ENCODE data around the gene NFIX.

Gene NFIX

DNA sequence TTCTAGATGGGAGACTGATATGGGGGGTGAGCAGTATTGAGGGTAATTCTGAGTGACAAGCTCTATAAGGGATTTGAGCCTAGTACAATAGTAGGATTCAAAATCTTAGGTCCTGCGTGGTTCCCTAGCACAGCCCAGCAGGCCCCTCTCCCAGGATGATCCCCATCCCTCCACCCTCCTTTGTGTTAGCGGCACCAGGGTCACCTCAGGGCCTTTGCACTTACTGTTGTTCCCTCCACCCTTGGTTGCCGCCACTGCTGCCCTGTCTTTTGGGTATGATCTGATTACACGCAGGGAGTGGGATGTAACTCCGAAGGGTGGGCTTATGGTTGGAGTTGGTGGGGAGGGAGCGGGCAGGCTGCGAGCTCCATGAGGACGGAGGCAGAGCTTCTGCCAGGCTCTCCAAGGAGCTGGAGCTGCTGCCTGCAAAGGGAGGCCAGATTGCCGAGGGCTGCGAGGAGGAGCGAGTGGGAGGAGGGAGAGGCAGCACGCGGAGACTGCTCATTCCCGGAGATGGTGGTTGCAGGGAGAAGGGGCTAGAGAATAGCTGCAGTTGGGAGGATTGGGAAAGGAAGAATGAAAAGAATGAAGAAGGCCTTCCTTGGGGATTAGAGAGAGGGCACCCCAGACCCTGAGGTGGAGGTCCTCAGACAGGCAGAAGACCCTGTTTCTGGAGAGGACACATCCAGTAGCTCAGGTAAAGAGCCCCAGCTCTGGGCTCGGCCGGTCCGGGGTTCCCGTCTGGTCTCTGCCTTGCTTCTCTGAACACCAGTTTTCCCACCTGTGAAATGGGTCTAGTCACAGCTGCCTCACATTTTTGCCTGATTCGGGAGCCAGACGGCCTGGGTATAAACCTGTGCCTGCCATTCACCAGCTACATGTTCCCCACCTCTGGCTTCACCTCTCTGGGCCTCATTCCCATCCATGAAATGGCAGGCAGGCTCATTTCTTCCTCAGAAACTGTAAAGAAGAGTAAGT, 128.0 kb downstream of the NFIX start:
- no peak for DNase-seq (ENCODE audit: low spot score)
- in situ Hi-C loops (cut with MboI; ENCODE audit: low sequenced_read_pairs, unreplicated experiment), result no loop called here
- TF ChIP-seq, protein P1, sequence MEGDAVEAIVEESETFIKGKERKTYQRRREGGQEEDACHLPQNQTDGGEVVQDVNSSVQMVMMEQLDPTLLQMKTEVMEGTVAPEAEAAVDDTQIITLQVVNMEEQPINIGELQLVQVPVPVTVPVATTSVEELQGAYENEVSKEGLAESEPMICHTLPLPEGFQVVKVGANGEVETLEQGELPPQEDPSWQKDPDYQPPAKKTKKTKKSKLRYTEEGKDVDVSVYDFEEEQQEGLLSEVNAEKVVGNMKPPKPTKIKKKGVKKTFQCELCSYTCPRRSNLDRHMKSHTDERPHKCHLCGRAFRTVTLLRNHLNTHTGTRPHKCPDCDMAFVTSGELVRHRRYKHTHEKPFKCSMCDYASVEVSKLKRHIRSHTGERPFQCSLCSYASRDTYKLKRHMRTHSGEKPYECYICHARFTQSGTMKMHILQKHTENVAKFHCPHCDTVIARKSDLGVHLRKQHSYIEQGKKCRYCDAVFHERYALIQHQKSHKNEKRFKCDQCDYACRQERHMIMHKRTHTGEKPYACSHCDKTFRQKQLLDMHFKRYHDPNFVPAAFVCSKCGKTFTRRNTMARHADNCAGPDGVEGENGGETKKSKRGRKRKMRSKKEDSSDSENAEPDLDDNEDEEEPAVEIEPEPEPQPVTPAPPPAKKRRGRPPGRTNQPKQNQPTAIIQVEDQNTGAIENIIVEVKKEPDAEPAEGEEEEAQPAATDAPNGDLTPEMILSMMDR (IDR thresholded peaks at IDR 0.05; ENCODE audit: borderline replicate concordance, control extremely low read depth, extremely low read depth, insufficient read depth, missing control alignments), result no peak

DNA sequence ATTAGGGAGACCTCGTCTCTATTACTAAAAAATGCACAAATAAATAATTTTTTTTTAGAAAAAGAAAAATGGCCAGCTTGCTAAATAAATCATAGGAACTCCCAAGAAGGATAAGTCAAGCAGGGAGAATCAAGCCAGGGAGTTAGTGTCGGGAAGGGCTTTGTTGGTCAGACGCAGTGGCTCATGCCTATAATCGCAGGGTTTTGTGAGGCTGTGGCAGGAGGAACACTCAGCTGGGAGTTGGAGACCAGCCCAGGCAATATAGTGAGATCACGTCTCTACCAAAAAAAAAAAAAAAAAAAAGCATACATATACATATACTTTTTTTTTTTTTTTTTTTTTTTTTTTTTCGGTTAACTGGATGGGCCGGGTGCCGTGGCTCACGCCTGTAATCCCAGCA, 131.8 kb downstream of the NFIX start:
- in situ Hi-C loops (cut with MboI; ENCODE audit: low sequenced_read_pairs, unreplicated experiment), result no loop called here
- TF ChIP-seq, protein P1 (IDR thresholded peaks at IDR 0.05; ENCODE audit: borderline replicate concordance, control extremely low read depth, extremely low read depth, insufficient read depth, missing control alignments), result no peak
- no peak for DNase-seq (ENCODE audit: low spot score)

DNA sequence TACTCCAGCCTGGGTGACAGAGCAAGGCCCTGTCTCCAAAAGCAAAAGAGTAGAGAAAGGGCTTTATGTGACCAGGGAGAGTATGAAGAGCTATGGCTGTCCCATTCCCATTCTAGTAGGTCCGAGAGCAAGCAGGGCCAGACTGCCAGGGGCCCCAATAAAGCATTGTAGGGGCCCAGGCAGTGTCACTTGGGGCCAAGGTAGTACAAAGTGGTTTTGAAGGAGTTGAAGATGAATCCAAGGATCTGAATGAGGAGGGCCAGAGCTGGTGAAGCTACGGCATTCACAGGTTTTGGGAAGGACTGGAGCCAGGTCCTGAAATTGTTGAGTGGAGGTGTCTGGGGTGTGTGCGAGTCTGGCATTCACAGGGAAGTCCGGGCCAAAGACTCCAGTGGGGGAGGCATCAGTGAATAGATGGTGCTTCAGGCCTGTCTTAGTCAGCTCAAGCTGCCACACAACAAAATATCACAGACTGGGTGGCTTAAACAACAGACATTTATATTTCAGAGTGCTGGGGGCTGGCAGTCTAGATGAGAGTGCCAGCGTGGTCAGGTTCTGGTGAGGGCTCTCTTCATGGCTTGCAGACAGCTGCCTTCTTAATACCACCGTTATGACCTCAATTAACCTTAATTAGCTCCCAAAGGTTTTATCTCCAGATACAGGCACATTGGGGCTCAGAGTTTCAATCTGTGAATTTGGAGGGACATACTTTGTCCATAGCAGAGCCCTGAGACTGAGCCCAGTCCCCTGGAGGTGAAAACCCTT, 132.7 kb downstream of the NFIX start:
- DNase-seq (ENCODE audit: low spot score), result no peak
- in situ Hi-C loops (cut with MboI; ENCODE audit: low sequenced_read_pairs, unreplicated experiment), result no loop called here
- TF ChIP-seq, protein P1 (IDR thresholded peaks at IDR 0.05; ENCODE audit: borderline replicate concordance, control extremely low read depth, extremely low read depth, insufficient read depth, missing control alignments), result no peak

DNA sequence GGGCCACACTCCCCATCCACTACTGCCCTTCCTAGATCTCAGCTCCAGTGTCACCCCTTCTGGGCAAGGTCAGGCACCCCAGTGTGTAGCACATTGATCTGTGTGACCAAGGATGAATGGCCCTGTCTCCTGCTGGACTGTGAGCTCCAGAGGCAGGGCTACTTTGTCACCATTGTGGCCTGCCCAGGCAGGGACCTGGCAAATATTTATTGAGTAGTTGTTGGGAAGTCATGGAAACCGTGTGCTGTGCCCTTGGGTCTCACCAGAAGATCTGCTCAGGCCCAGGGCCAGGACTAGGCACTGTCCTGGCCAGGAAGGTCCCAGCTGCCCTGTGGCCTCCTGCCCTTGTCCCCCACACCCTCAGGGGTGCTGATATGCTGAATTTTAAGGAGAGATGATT, 133.3 kb downstream of the NFIX start:
- in situ Hi-C loops (cut with MboI; ENCODE audit: low sequenced_read_pairs, unreplicated experiment), result no loop called here
- no peak for DNase-seq (ENCODE audit: low spot score)
- TF ChIP-seq, protein P1 (IDR thresholded peaks at IDR 0.05; ENCODE audit: borderline replicate concordance, control extremely low read depth, extremely low read depth, insufficient read depth, missing control alignments), result no peak

DNA sequence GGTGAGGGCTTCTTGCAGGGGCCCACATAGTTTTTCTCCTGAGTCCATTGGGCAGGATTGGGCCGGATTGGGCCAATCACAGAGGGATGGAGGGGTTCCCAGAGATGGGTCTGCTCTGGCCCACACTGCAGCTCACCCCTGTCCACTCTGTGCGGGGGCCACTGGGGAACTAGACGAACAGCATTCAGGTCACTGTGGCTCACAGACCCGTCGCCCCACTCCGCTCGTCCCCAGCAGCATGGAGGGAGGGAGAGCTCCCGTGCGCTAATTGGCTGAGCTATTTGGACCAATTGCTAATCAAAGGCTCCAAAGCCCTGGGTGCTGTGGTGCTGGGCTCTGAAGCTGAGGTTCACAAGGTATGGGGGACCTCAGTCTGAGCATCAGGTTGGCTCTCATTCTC, 134.1 kb downstream of the NFIX start:
- TF ChIP-seq, protein P1 (IDR thresholded peaks at IDR 0.05; ENCODE audit: borderline replicate concordance, control extremely low read depth, extremely low read depth, insufficient read depth, missing control alignments), result no peak
- DNase-seq (ENCODE audit: low spot score), result no peak
- in situ Hi-C loops (cut with MboI; ENCODE audit: low sequenced_read_pairs, unreplicated experiment), result no loop called here

DNA sequence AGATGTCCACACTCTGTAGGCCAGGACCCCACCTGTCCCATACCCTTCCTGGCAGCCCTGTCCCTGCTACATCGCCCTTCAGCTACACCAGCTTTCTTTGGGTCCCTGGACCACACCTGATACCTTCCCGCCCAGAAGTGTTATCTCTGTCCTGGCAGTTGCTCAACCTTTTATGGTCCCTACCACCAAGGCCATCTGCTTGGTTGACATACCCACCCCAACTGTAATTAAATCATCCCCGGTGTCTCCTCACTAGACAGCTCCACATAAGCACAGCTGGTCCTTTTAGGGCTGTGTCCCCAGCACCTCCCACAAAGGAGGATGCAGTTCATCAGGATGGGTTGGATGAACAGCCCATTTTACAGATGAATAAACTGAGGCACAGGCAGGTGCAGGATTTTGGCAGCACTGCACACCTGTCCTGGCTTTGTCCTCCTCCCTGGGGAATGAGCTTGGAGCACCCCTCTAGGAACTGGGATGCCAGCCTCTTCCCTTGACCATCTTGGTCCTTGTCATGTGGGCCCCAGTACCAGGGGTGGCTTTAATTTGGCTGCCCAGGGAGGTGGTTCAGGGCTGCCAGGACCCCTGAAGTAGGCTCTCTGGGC, 135.7 kb downstream of the NFIX start:
- in situ Hi-C loops (cut with MboI; ENCODE audit: low sequenced_read_pairs, unreplicated experiment), result no loop called here
- TF ChIP-seq, protein P1 (IDR thresholded peaks at IDR 0.05; ENCODE audit: borderline replicate concordance, control extremely low read depth, extremely low read depth, insufficient read depth, missing control alignments), result no peak
- no peak for DNase-seq (ENCODE audit: low spot score)
